Loucy (cell line): ENCODE measurements around the gene MPND.

Source experiments
- H2AFZ ChIP-seq: fragments of 200-600 bp; sonication (generic); 2 replicates; pipeline ENCODE4 v1.6.0; 2016; ENCODE audit warnings: antibody characterized with exemption, mild to moderate bottlenecking, low read length, moderate library complexity
- H3F3A ChIP-seq: fragments of 200-600 bp; 2 replicates; pipeline ENCODE4 v1.6.0; 2016; ENCODE audit warnings: antibody characterized with exemption, low read depth, mild to moderate bottlenecking
- H3K27me3 ChIP-seq: fragments of 200-600 bp; sonication (generic); 2 replicates; pipeline ENCODE4 v1.6.1; 2014; ENCODE audit warnings: low read length, mild to moderate bottlenecking; ENCODE audit not compliant: insufficient read depth, poor library complexity, severe bottlenecking
- H3K36me3 ChIP-seq: fragments of 200-600 bp; sonication (generic); 2 replicates; pipeline ENCODE4 v1.6.1; 2016; ENCODE audit warnings: low read length; ENCODE audit not compliant: insufficient read depth
- H3K4me1 ChIP-seq: fragments of 200-600 bp; sonication (generic); 2 replicates; pipeline ENCODE4 v1.5.1; 2014; ENCODE audit warnings: low read length, mild to moderate bottlenecking; ENCODE audit not compliant: insufficient read depth, poor library complexity, severe bottlenecking
- H3K4me2 ChIP-seq: fragments of 200-600 bp; sonication (generic); 2 replicates; pipeline ENCODE4 v1.6.0; 2014; ENCODE audit warnings: antibody characterized with exemption, low read length, low read depth, mild to moderate bottlenecking; ENCODE audit not compliant: poor library complexity, severe bottlenecking
- H3K4me3 ChIP-seq: fragments of 200-600 bp; sonication (generic); 2 replicates; pipeline ENCODE4 v1.5.1; 2014; ENCODE audit warnings: low read length, mild to moderate bottlenecking, mixed read lengths; ENCODE audit not compliant: poor library complexity, severe bottlenecking
- H3K79me2 ChIP-seq: fragments of 200-600 bp; sonication (generic); 2 replicates; pipeline ENCODE4 v1.6.1; 2014; ENCODE audit warnings: low read length; ENCODE audit not compliant: insufficient read depth
- H3K9ac ChIP-seq: fragments of 200-600 bp; sonication (generic); 2 replicates; pipeline ENCODE4 v1.6.0; 2014; ENCODE audit warnings: mild to moderate bottlenecking, low read depth, low read length, moderate library complexity; ENCODE audit not compliant: poor library complexity, severe bottlenecking
- H3K9me2 ChIP-seq: fragments of 200-600 bp; sonication (generic); replicated peaks from 2 replicates; pipeline ENCODE4 v1.6.1; 2016; ENCODE audit warnings: low read depth, low read length, mixed read lengths
- H3K9me3 ChIP-seq: fragments of 200-600 bp; sonication (generic); 2 replicates; pipeline ENCODE4 v1.6.1; 2014; ENCODE audit warnings: mild to moderate bottlenecking, antibody characterized with exemption, low read length, low read depth; ENCODE audit not compliant: insufficient read depth
- H4K20me1 ChIP-seq: fragments of 200-600 bp; sonication (generic); 2 replicates; pipeline ENCODE4 v1.6.0; 2014; ENCODE audit warnings: antibody characterized with exemption, low read length, mild to moderate bottlenecking; ENCODE audit not compliant: insufficient read depth, poor library complexity, severe bottlenecking
- CTCF ChIP-seq: fragments of 200-600 bp; sonication (generic); conservative IDR thresholded peaks from 2 replicates; pipeline ENCODE4 v1.5.1; 2014; ENCODE audit warnings: mild to moderate bottlenecking, antibody characterized with exemption, low read length
- EZH2phosphoT487 ChIP-seq: fragments of 200-600 bp; IDR thresholded peaks from 2 replicates; pipeline ENCODE4 v1.6.1; 2018; ENCODE audit warnings: antibody characterized with exemption, mild to moderate bottlenecking, moderate library complexity, borderline replicate concordance

The MPND gene

GRCh38 chr19:4350726-4351125, 7.4 kb downstream of the MPND start:
- no peaks in the 10 kb centered on the region for H3K9me3 ChIP-seq
- H3K9ac ChIP-seq = no peak overlapping the region
- no peak overlapping the region for H3K4me3 ChIP-seq
- TF ChIP-seq CTCF = no peak
- TF ChIP-seq EZH2phosphoT487 = no peak
- peaks cover 3% of the 10 kb centered on the region for H4K20me1 ChIP-seq
- H3K4me2 ChIP-seq = no peak overlapping the region
- H2AFZ ChIP-seq = no peak overlapping the region
- peaks cover 7% of the 10 kb centered on the region for H3K4me1 ChIP-seq
- H3K36me3 ChIP-seq = no peaks in the 10 kb centered on the region
- no peaks in the 10 kb centered on the region for H3F3A ChIP-seq
- no peaks in the 10 kb centered on the region for H3K27me3 ChIP-seq
- no peaks in the 10 kb centered on the region for H3K79me2 ChIP-seq
- no peaks in the 10 kb centered on the region for H3K9me2 ChIP-seq

GRCh38 chr19:4352701-4353121, 9.3 kb downstream of the MPND start:
- H4K20me1 ChIP-seq = peaks cover 3% of the 10 kb centered on the region
- H3K4me3 ChIP-seq = no peak overlapping the region
- no peaks in the 10 kb centered on the region for H3F3A ChIP-seq
- no peak overlapping the region for H2AFZ ChIP-seq
- H3K9me3 ChIP-seq = no peaks in the 10 kb centered on the region
- no peaks in the 10 kb centered on the region for H3K4me1 ChIP-seq
- TF ChIP-seq EZH2phosphoT487 (no peak), CTCF (peak; percentile 69)
- H3K4me2 ChIP-seq = no peak overlapping the region
- H3K9ac ChIP-seq = no peak overlapping the region
- H3K9me2 ChIP-seq = no peaks in the 10 kb centered on the region
- no peaks in the 10 kb centered on the region for H3K36me3 ChIP-seq
- no peaks in the 10 kb centered on the region for H3K79me2 ChIP-seq
- H3K27me3 ChIP-seq = no peaks in the 10 kb centered on the region

- Histone ChIP-seq H3K4me3 (no peak overlapping the region), H3K27me3 (no peaks in the 10 kb centered on the region), H2AFZ (no peak overlapping the region), H3K36me3 (peaks cover 8% of the 10 kb centered on the region; the same call in 1 of the 2 replicates), H3K9me2 (no peaks in the 10 kb centered on the region), H3K79me2 (no peaks in the 10 kb centered on the region), H3K9ac (no peak overlapping the region), H3K9me3 (no peaks in the 10 kb centered on the region), H3K4me2 (no peak overlapping the region), H4K20me1 (peaks cover 3% of the 10 kb centered on the region), H3F3A (no peaks in the 10 kb centered on the region), H3K4me1 (no peaks in the 10 kb centered on the region)
- TF ChIP-seq CTCF (no peak), EZH2phosphoT487 (no peak)
These were observed 10.9 kb downstream of the MPND start for GRCh38 chr19:4354282-4354681.
